HG02938 (cell line): Measurements from ENCODE around the gene CCND2.

ENCODE experiments used
- ATAC-seq: cut with Tn5 transposase; IDR thresholded peaks from one replicate; pipeline ENCODE4 v1.9.1; 2021; ENCODE audit warnings: mild to moderate bottlenecking, moderate library complexity; ENCODE audit not compliant: unreplicated experiment

The CCND2 gene

DNA sequence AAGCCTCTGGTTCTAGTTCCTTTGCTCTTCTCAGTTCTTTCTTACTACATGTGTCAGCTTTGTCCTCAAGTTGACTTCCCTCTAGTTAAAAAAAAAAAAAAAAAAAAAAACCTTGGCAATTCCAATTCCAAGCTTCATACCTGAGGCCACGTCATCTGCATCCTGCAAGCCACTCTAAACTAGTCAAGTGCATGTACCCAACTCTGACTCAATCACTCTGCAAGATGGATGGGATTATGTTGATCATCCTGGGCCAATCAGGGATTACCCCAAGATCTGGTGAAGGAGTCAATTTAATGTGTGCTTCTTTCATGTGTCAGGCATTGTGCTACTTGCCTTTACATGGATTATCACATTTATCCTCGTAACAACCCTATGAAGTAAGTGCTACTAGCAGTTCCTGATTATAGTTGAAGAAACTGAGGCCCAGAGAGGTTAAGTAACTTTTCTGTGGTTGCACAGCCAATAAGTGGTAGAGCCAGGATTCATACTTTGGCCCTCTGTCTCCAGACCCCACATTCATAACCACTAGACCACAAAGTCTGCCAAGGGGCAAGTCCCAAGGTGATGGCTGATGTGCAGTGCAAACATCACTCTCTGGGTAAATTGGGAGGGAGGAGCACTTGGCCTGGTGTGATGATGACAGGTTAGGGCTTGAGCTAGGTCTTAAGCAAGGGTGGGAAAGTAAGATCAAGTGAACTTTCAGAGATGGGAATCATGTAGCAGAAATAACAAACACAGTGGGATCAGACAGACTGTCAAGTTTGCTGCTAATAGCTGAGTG lies 17.3 kb upstream of the CCND2 start:
- ATAC-seq = no peak

DNA sequence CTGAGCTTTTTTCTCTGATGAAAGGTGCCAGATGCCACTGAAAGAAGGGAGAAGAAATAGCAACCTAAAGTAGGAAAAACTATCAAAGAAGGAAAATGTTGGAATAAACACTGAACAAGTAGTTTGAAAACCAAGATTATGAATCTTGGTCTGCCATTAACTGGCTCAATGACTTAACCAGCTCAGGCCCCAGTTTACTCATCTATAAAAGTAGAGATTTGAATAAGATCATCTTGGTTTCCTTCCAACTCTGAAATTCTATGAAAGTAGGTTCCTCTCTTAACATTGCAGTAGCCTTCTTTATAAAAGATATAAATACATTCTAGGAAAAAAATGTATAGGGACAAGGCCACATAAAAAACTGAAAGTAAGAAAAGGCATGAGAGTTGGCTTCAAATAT lies 16.1 kb upstream of the CCND2 start:
- no peak for ATAC-seq

DNA sequence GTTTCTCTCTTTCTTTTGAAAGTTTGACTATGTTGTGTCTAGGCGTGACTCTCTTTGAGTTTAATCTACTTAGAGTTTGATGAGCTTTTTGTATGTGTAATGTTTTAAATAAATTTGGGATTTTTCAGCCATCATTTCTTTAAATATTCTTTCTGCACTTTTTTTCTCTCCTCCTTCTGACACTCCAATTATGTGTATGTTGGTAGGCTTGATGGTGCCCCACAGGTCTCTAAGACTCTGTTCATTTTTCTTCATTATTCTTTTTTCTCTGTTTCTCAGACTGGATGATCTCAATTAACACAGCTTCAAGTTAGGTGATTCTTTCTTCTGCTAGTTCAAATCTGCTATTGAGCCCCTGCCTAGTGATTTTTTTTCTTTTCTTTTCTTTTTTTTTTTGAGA lies 14.5 kb upstream of the CCND2 start:
- ATAC-seq = no peak

DNA sequence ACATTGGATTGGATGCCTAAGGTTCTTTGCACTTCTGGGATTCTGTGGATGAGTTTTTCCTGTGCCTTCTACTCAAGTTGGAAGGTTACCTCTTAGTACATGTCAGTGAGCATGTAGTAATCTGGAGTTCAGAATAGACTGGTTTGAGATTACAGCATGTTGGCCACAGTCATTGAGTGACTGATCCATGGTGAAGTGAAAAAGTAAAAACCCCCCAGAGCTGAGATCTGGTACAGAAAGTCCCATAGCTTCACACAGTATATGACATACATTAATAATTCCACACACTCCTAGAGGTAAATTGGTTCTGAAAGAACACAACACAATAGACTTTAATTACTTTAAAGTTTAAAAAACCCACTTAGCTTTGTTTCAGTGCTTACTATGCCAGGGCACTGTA lies 11.9 kb upstream of the CCND2 start:
- ATAC-seq = peak; percentile 67

DNA sequence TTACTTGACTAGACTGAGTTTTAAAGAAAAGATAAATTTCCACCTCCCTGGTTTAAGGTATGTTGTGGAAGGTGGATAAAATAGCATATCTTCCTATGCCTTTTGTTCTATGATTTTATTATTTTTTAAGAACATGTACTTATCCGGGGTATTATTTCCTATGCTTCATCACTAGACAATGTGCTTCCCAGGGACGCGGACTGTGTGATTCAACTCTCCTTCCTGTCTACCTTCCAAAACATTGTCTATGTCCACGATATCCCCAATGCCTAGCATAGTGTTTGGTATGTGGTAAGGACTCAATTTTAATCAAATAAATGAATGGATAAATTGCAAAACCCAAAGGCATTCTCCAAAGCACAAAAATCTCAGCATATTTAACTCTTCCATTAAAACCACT lies 8.3 kb upstream of the CCND2 start:
- ATAC-seq = no peak

DNA sequence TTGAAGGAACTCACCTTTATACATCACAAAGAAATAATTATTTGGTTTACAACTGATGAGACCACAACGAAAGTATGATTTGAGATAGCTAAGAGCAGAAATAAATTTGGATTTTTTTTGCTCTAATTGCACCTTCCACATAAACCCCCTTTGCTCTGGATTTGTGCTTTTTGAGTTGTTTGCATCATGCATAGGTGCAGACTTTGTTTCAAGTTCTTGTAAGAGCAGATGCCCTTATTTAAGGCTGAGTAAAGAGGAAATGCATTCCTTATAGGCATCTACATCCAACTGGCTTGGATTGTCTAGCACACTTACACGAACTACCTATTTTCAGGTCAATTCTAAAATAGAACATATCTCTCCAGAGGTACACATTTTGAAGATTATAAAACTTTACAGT lies 6.6 kb upstream of the CCND2 start:
- ATAC-seq = no peak

DNA sequence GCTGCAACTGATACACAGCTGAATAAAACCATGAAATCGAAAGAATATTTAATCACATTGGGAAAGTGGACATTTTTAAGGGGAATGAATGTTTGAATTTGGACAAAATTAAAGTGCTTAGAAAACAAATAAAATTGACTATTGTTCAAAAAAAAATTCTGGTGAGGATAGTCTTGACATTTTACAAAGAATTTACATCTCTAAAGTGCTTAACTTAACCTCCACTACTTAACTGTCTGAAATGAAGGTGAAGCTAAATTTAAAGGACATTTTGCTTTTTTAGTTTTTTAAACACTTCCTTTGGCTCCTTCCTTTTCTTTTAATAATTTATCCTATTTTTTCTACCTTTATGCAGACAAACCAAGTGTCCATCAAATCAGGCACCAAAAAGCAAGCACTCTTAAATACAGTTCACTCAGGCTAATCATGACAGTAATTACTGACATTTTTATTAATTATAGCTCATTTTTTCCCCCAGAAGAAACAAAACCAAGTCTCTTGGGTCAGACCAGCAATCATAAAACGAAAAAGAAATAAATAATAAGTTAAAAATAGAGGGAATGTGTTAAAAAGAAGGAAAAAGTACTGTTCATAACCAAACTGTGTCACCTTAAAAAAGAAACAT lies 5.7 kb upstream of the CCND2 start:
- no peak for ATAC-seq

DNA sequence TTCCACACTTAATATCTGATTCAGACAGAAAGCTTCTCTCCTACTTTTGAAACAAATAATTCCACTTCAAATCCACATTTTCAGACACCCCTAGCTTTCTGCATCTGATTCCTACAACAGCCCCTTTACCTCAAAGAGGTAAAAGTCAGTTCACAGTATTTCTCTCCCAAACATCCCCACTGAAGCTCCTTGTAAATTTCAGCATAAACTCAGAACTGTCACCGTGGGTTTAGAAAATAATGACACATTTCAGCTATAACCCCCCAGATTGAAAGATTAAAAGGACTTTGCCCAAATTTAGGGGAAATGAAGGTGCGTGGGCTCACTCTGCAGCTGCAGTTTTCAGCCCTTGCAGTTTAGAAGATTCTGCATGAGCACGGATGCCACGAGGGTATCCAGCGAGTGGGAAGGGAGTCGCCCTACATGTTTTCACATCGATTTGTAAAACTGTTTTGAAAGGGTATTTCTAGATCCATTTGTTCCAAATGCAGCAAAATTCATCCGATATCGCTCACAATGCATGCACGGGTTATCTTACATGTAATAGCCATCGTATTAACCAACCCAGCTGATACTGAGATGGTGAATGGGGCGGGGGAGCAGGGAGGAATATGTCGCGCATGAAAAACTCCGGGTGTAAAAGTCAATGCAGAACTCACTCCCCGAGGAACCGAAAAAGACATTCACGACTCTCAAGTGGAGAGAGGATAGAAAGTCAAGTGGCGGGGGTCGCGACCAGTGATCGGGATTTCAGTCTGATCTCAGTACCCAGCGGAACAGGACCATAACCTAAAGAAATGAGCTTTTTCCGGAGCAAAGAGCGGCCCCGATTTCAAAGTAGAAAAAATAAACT lies 5.0 kb upstream of the CCND2 start:
- ATAC-seq = no peak

DNA sequence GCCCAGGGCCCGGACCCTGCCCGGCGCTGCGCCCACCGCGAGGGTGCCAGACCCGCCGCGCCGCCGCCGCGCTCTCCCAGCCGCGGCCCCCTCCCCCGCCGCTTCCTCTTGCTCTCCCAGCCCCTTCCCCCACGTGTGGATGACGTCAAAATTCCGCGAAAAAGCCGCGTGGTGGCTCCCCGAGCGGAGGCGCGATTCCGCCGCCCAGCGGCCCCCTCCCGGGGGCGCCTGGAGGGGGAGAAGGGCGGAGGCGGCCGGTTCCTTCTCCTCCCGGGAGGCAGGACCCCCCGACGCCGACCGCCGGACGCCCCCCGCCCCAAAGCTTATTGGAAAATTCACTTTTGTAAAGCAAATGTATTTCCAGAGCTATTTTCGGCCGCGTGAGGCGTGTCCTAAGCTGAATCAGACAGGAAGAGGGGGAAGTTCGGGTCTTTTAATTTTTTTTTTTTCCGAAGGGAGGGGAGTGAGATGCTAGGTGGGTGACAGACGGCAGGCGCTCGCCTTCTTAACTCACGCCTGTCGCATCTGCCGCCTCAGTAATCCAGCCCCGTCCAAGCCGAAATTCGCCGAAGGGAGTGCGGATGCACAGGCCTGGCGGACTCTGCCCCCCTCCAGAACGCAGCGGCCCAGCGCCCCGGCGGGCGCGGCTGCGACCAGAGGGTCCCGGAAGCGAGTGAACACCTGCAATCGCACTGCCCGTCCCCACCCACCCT lies 4.1 kb upstream of the CCND2 start:
- ATAC-seq = no peak

DNA sequence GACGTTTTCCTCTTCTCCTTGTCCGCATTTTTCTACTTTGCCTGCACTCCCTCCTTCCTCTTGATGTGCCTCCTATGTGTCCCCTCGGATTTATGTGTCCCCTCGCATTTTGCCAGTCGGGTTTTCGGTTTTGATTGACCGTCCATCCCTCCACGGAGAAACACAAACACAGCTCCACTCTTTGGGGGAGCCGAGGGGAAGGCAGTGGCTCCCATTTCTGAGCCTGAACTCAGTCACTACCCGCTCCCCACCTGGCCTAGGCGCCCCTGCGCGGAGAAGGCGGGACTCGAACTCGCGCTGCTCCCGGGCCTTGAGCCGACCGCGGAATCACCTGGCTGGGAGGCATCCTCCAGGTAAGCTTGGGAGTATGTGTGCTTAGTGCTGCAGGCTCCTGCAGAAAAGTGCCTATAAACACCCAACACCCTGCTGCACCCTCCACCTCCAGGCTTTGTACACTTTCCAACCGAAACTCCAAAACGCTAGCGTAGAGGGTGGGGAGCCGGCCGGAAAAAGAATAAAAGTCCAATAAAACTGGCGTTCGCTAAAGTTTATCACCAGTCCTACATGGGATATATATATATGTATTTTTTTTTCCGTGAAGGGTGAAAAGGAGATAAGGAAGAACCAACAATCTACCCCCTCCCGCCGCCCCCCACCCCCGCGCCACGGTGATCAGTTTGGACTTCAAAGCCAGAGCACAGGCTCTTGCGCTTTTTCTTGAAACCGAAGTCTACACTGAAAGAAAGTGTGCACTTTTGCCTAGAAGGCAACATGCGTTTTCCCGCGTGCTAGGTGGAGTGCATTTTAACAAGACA lies 3.3 kb upstream of the CCND2 start:
- no peak for ATAC-seq

DNA sequence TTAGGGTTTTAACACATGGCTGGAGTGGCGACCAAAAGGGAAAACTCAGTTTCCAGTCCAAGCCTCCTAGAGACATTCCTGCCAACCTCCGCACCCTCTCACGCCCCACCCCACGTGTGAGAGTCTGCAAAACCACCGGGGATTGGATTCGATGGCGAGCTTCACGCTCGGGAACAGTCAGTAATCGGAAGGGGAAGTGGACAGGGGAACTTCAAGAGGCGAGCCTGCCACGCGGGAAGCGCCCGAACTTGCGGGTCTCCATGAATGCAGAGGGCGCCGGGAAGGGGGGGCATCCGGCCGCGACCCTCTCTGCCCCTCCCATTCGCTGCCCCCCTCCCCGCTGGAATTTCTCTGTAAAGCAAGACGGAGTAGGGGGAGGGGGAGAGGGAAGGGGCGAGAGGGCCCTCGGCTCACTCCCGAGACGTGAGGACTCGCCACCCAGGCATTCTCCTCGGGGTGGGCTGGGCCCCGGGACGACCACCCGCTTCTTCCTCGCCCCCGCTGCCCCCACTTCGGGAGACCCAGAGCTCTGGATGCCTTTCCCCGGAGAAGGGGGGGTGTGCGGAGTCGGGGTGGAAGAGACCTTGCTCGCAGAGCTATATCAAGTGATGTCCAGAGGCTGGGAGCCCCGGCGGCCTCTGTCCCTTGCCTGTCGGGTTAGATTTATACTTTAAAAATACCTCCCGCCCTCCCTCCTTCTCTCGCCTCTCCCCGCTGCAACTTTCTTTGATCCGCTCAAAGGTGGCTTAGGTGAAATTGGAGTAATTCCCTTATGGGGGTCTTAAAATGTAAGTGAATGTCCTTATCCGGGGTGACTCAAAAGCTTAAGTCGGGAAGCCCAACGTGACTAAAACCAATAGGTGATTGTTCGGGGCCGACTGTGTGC lies 2.5 kb upstream of the CCND2 start:
- no peak for ATAC-seq

DNA sequence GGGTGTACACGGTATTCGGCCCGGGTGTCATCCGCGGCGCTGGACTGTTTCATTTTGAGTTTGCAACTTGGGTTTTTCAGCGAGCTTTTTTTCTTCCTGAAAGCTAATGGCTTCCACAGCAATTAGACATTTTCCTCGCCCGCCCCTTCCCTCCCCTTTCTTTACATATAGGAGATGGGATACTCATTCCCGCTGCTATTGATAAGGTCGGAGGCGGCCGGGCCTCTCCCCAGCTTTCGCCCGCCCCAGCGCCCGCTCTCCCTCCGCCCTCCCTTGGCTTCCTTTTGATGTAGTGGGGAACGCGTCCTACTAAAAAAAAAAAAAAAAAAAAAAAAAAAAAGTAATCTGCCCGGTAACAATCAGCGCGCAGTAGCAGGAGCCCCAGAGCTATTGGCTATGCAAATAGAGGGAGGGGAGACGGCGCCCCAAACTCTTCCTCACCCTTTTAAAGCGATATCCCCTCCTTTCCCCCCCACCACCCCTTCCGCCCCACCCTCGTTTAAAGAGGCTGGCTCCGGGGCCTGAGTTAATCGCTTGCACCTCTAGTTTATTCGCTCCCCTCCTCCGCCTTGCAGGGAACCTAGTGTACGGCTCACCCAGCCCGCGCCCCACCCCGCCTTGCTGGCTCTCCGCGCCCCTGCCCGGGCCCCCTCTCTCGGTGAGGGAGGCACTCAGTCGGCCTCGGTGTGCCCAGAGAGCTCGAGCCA lies 1.7 kb upstream of the CCND2 start:
- peak; percentile 34 for ATAC-seq

DNA sequence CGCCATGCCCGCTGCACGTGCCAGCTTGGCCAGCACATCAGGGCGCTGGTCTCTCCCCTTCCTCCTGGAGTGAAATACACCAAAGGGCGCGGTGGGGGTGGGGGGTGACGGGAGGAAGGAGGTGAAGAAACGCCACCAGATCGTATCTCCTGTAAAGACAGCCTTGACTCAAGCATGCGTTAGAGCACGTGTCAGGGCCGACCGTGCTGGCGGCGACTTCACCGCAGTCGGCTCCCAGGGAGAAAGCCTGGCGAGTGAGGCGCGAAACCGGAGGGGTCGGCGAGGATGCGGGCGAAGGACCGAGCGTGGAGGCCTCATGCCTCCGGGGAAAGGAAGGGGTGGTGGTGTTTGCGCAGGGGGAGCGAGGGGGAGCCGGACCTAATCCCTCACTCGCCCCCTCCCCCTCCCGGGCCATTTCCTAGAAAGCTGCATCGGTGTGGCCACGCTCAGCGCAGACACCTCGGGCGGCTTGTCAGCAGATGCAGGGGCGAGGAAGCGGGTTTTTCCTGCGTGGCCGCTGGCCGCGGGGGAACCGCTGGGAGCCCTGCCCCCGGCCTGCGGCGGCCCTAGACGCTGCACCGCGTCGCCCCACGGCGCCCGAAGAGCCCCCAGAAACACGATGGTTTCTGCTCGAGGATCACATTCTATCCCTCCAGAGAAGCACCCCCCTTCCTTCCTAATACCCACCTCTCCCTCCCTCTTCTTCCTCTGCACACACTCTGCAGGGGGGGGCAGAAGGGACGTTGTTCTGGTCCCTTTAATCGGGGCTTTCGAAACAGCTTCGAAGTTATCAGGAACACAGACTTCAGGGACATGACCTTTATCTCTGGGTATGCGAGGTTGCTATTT lies 914 bp upstream of the CCND2 start:
- peak; percentile 11 for ATAC-seq

DNA sequence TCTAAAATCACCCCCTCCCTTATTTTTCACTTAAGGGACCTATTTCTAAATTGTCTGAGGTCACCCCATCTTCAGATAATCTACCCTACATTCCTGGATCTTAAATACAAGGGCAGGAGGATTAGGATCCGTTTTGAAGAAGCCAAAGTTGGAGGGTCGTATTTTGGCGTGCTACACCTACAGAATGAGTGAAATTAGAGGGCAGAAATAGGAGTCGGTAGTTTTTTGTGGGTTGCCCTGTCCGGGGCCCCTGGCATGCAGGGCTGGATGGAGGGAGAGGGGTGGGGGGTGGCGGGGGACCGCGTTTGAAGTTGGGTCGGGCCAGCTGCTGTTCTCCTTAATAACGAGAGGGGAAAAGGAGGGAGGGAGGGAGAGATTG lies 300 bp upstream of the CCND2 start:
- no peak for ATAC-seq

DNA sequence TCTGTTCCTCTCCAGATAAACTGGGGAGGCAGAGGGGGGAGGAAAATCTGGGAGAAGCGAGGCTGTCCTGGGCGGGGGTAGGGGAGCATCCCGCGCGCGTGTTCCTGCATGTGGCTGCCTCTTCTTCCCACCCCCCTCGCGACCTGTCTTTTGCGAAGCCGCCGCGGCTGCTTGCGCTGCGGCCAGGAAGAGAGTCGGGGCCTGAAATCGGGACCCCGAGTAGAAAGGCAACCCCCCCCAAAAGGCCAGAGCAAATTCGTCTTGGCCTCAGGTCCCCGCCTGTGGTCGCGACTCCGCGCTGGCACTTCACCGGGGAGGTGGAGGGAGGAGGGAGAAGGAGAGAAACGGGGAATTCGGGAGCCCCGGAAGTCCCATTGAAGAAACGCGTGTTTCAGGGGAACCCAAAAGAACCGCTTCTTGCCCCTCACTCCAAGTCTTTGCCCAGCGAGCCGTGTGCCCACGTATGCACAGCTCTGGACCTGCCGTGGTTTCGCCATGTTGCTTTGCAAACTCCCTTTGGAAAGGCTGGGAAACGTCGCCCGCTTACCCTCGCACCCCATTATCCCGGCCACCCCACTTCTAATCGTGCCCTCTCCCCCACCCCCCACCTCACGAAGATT lies 944 bp downstream of the CCND2 start:
- no peak for ATAC-seq

DNA sequence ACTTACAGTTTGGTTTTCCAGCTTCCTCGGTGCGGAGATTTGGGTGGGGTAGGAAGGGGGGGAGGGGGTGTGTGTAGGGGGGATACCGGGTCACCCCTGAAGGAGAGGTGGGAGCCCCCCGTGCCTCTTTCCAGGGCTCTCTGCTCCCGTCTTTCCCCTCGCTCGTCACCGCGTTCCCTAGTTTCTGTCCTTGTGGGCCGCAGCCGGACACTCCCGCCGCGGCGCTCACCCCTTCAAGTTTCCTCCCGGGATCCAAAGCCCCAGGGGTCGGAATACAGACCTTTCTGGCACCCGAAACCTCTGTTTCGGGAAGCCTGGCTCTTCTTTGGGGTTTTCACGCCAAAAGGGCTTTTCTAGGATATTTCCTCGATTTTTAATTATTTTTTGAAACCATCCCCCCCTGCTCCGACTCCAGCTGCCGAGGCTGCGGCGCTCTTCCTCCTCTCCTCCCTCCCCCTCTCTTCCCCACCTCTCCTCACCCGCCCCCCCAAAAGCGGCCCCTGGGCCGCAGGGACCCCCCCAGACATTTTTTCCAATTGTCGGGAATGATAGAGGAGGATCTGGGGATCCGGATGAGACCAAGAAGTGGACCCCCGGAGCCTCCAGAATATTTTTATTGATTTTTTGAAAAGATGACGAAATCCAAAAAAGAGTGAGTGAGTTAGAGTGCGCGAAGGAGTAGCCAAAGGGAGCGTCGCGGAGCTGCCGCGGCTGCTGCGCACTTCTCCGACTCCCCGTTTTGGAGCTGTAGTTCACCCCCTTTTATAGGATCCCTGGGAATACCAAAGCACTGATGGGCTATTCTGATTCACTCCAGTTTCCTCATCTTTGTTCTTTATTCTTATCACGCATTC lies 1.7 kb downstream of the CCND2 start:
- no peak for ATAC-seq
